CD4-positive, alpha-beta T cell (primary cell): Measurements from ENCODE around the gene COL1A1. TPM values are rescaled to one million over a fixed set of nuclear protein-coding genes. Genes with fewer than 3 reads are reported as not detected.

ENCODE experiments used
- ATAC-seq: fragments of 200-7000 bp; cut with Tn5 transposase; one replicate; pipeline ENCODE4 v1.10.0; 2022; ENCODE audit warnings: mild to moderate bottlenecking; ENCODE audit not compliant: poor library complexity
- CTCF ChIA-PET: fragments of 350-600 bp; sonication (Branson Sonifier 250); formaldehyde crosslinking; loops from one replicate; lab custom pipeline; 2021; ENCODE audit warnings: antibody characterized with exemption, inconsistent platforms; lab: Charles Lee
- POLR2A ChIA-PET: fragments of 350-600 bp; sonication (Branson Sonifier 250); formaldehyde crosslinking; loops from one replicate; lab custom pipeline; 2021; ENCODE audit warnings: antibody characterized with exemption, inconsistent platforms; lab: Charles Lee
- DNase-seq, 14 experiments: peaks; one replicate each; pipeline ENCODE4 v3.0.0-alpha.2; 2013 to 2020; ENCODE audit warnings: mixed read lengths in 2 of 14
- H3K27ac ChIP-seq, 2 donors: one replicate each; pipeline versions ENCODE4 v1.5.1 to v1.7.0; 2013; ENCODE audit warnings: low read length in 2 of 2, low read depth in 1 of 2, mild to moderate bottlenecking in 1 of 2
- H3K27me3 ChIP-seq, 2 experiments: 1 replicate in 1 of 2; 2 replicates in 1 of 2; pipeline versions ENCODE4 v1.6.1 to v1.7.0; 2013; ENCODE audit warnings: low read length in 2 of 2, control low read depth in 1 of 2, mild to moderate bottlenecking in 1 of 2, moderate library complexity in 1 of 2; ENCODE audit not compliant: insufficient read depth in 2 of 2, control insufficient read depth in 1 of 2
- H3K36me3 ChIP-seq: one replicate; pipeline ENCODE4 v1.6.1; 2013; ENCODE audit warnings: low read length, control low read depth; ENCODE audit not compliant: insufficient read depth
- H3K4me1 ChIP-seq: one replicate; pipeline ENCODE4 v1.6.1; 2013; ENCODE audit warnings: low read length, control low read depth; ENCODE audit not compliant: insufficient read depth
- H3K4me3 ChIP-seq: one replicate; pipeline ENCODE4 v1.5.1; 2013; ENCODE audit warnings: mild to moderate bottlenecking, low read length, moderate library complexity
- H3K9me3 ChIP-seq, 2 experiments: 1 replicate in 1 of 2; 2 replicates in 1 of 2; pipeline versions ENCODE4 v1.6.1 to v1.7.0; 2013; ENCODE audit warnings: low read length in 2 of 2, mild to moderate bottlenecking in 2 of 2, control low read depth in 1 of 2, moderate library complexity in 1 of 2; ENCODE audit not compliant: control insufficient read depth in 1 of 2, insufficient read depth in 1 of 2
- H3K27ac Mint-ChIP-seq: one replicate; pipeline ENCODE4 v1.8.0; 2020; ENCODE audit warnings: mixed read lengths
- H3K27me3 Mint-ChIP-seq: one replicate; pipeline ENCODE4 v1.8.0; 2021; ENCODE audit warnings: mixed read lengths
- H3K36me3 Mint-ChIP-seq: one replicate; pipeline ENCODE4 v1.8.0; 2021; ENCODE audit warnings: low read depth, mixed read lengths
- H3K4me1 Mint-ChIP-seq: one replicate; pipeline ENCODE4 v1.8.0; 2021; ENCODE audit warnings: low read depth, mixed read lengths
- H3K4me3 Mint-ChIP-seq: one replicate; pipeline ENCODE4 v1.8.0; 2020; ENCODE audit warnings: mild to moderate bottlenecking, mixed read lengths
- H3K9me3 Mint-ChIP-seq: one replicate; pipeline ENCODE4 v1.8.0; 2020; ENCODE audit warnings: mixed read lengths
- intact Hi-C, 2 experiments: fragments of 100-400 bp; cut with DNase I in 1 of 2; cut with micrococcal nuclease in 1 of 2; formaldehyde crosslinking; loops; one replicate each; pipeline versions ENCODE4 v1.15.1 to v1.9.0; 2023 to 2025; cut with DNase I, micrococcal nuclease
- total RNA-seq, 174 experiments: library from RNA in 2 of 174; stranded (reverse) in 2 of 174; gene quantifications; one replicate each; pipeline ENCODE4 v1.2.3 and lab custom pipeline; 2021 to 2026
- TF ChIP-seq, protein P1 (sequence below): fragments of 200-600 bp; IDR thresholded peaks from one replicate; pipeline ENCODE4 v1.8.0; 2022; ENCODE audit warnings: antibody characterized with exemption, mild to moderate bottlenecking

The COL1A1 gene
- total RNA-seq, 2 experiments from 2014 or later: 10.0 to 11.4 TPM

GRCh38 chr17:50219342-50219741 lies 17.9 kb upstream of the COL1A1 start:
- CTCF ChIA-PET: no interaction called here
- intact Hi-C loops: no loop called here

GRCh38 chr17:50218771-50219315 lies 17.4 kb upstream of the COL1A1 start:
- Histone ChIP-seq H3K36me3 (no peaks in the 10 kb centered on the region), H3K9me3 (no peaks in the 10 kb centered on the region), H3K27ac (no peak overlapping the region), H3K27me3 (no peaks in the 10 kb centered on the region), H3K4me3 (no peak overlapping the region), H3K4me1 (peaks cover 4% of the 10 kb centered on the region)
- Mint-ChIP-seq H3K4me3 (no peak overlapping the region), H3K36me3 (no peaks in the 10 kb centered on the region), H3K4me1 (no peaks in the 10 kb centered on the region), H3K27me3 (peaks cover 4% of the 10 kb centered on the region), H3K27ac (no peak overlapping the region), H3K9me3 (no peaks in the 10 kb centered on the region)
- no peak for DNase-seq
- no peak for ATAC-seq
- CTCF ChIA-PET: no interaction called here
- TF ChIP-seq, protein P1, sequence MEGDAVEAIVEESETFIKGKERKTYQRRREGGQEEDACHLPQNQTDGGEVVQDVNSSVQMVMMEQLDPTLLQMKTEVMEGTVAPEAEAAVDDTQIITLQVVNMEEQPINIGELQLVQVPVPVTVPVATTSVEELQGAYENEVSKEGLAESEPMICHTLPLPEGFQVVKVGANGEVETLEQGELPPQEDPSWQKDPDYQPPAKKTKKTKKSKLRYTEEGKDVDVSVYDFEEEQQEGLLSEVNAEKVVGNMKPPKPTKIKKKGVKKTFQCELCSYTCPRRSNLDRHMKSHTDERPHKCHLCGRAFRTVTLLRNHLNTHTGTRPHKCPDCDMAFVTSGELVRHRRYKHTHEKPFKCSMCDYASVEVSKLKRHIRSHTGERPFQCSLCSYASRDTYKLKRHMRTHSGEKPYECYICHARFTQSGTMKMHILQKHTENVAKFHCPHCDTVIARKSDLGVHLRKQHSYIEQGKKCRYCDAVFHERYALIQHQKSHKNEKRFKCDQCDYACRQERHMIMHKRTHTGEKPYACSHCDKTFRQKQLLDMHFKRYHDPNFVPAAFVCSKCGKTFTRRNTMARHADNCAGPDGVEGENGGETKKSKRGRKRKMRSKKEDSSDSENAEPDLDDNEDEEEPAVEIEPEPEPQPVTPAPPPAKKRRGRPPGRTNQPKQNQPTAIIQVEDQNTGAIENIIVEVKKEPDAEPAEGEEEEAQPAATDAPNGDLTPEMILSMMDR: no peak
- intact Hi-C loops: no loop called here
- POLR2A ChIA-PET: no interaction called here

More at GRCh38 chr17:50219342-50219741, 17.9 kb upstream of the COL1A1 start:
- Histone ChIP-seq H3K4me3 (no peak overlapping the region), H3K36me3 (no peaks in the 10 kb centered on the region), H3K27ac (no peak overlapping the region), H3K4me1 (peaks cover 4% of the 10 kb centered on the region), H3K27me3 (no peaks in the 10 kb centered on the region), H3K9me3 (no peaks in the 10 kb centered on the region)
- Mint-ChIP-seq H3K36me3 (no peaks in the 10 kb centered on the region), H3K4me3 (no peak overlapping the region), H3K9me3 (peaks cover under 1% of the 10 kb centered on the region), H3K4me1 (no peaks in the 10 kb centered on the region), H3K27ac (no peak overlapping the region), H3K27me3 (peaks cover 4% of the 10 kb centered on the region)
- DNase-seq: no peak
- TF ChIP-seq, protein P1: no peak
- ATAC-seq: no peak
- POLR2A ChIA-PET: no interaction called here

- intact Hi-C loops: no loop called here
- Histone ChIP-seq H3K27me3 (no peaks in the 10 kb centered on the region), H3K4me3 (no peak overlapping the region), H3K9me3 (no peaks in the 10 kb centered on the region), H3K27ac (no peak overlapping the region), H3K4me1 (peaks cover 4% of the 10 kb centered on the region), H3K36me3 (no peaks in the 10 kb centered on the region)
- DNase-seq (no peak), ATAC-seq (no peak)
- ChIA-PET POLR2A (no interaction called here), CTCF (no interaction called here)
- Mint-ChIP-seq H3K4me3 (no peak overlapping the region), H3K36me3 (no peaks in the 10 kb centered on the region), H3K9me3 (no peaks in the 10 kb centered on the region), H3K27me3 (peaks cover 6% of the 10 kb centered on the region), H3K4me1 (peaks cover 1% of the 10 kb centered on the region), H3K27ac (no peak overlapping the region)
- TF ChIP-seq, protein P1: no peak
These were observed 16.8 kb upstream of the COL1A1 start for GRCh38 chr17:50218071-50218759.
